Measurements from ENCODE around the gene ANXA11. TPM values are rescaled to one million over a fixed set of nuclear protein-coding genes. Genes with fewer than 3 reads are reported as not detected.
"Not testable (repeated sequence)": the region's sequence is repeated elsewhere in the genome, so short reads cannot be mapped to it uniquely, and the experiment has no call there.

ANXA11 gene
- total RNA-seq, 1 donor from 2014 or later = 178 TPM

- Mint-ChIP-seq H3K4me1 (peaks cover 19% of the 10 kb centered on the region), H3K27ac (no peak overlapping the region), H3K9me3 (peaks cover 5% of the 10 kb centered on the region), H3K27me3 (no peaks in the 10 kb centered on the region), H3K36me3 (ENCODE audit: low read depth) (peaks cover 50% of the 10 kb centered on the region), H3K4me3 (no peak overlapping the region)
- DNase-seq (no peak), ATAC-seq (ENCODE audit: low read depth) (no peak)
- intact Hi-C loops (cut with micrococcal nuclease) = no loop called here
- ChIA-PET POLR2A (no interaction called here), CTCF (interaction anchor here (0.6 kb wide), 1 partner anchor 110 kb away, joined by 3 read pairs; no protein-coding TSS in a partner anchor)
- TF ChIP-seq, protein P1, sequence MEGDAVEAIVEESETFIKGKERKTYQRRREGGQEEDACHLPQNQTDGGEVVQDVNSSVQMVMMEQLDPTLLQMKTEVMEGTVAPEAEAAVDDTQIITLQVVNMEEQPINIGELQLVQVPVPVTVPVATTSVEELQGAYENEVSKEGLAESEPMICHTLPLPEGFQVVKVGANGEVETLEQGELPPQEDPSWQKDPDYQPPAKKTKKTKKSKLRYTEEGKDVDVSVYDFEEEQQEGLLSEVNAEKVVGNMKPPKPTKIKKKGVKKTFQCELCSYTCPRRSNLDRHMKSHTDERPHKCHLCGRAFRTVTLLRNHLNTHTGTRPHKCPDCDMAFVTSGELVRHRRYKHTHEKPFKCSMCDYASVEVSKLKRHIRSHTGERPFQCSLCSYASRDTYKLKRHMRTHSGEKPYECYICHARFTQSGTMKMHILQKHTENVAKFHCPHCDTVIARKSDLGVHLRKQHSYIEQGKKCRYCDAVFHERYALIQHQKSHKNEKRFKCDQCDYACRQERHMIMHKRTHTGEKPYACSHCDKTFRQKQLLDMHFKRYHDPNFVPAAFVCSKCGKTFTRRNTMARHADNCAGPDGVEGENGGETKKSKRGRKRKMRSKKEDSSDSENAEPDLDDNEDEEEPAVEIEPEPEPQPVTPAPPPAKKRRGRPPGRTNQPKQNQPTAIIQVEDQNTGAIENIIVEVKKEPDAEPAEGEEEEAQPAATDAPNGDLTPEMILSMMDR (IDR thresholded peaks at IDR 0.05) = no peak
These were observed 56.2 kb downstream of the ANXA11 start for GRCh38 chr10:80149123-80149522.

DNA sequence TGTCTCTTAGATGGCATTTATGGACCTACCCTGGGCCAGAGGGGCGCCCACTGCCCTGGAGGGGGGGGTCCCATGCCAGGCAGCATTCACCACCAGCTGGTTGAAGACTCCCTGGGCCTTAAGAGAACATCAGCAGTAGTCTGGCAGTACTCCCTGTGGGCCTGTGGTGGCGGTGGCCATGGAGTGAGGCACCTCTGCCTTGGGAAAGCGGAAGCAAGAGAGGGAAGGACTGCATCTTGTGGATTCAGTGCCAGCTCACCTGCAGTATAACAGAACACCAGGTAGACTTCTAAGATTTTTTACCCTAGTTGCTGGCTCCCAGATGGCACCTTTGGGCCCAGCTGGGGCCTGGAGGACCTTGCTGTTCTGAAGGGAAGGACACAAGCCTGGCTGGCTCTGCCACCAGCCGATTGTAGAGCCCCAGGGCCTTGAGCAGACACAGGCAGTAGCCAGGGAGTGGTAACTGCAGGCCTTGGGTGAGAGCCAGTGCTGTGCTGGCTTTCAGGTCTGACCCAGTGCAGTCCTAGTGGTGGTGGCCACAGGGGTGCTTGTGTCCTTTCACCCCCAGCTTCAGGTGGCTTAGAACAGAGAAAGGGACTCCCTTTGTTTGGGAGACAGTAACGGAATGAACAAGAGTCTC lies 57.1 kb downstream of the ANXA11 start:
- no peak overlapping the region for H3K4me3 Mint-ChIP-seq
- ChIA-PET POLR2A (no interaction called here), CTCF (interaction anchor here (1.2 kb wide), 2 partner anchors 78 to 113 kb away, joined by 4 read pairs; no protein-coding TSS in a partner anchor)
- intact Hi-C loops (cut with micrococcal nuclease) = no loop called here
- ATAC-seq (ENCODE audit: low read depth) (no peak), DNase-seq (no peak)
- peaks cover 44% of the 10 kb centered on the region for H3K36me3 Mint-ChIP-seq (ENCODE audit: low read depth)
- no peak overlapping the region for H3K27ac Mint-ChIP-seq
- H3K4me1 Mint-ChIP-seq = peaks cover 25% of the 10 kb centered on the region
- TF ChIP-seq, protein P1 (IDR thresholded peaks at IDR 0.05) = no peak
- no peaks in the 10 kb centered on the region for H3K27me3 Mint-ChIP-seq
- peaks cover 5% of the 10 kb centered on the region for H3K9me3 Mint-ChIP-seq

- no peak overlapping the region for H3K4me3 Mint-ChIP-seq
- H3K36me3 Mint-ChIP-seq (ENCODE audit: low read depth) = peaks cover 33% of the 10 kb centered on the region
- H3K27ac Mint-ChIP-seq = no peak overlapping the region
- TF ChIP-seq, protein P1 (IDR thresholded peaks at IDR 0.05) = no peak
- peaks cover 25% of the 10 kb centered on the region for H3K4me1 Mint-ChIP-seq
- POLR2A ChIA-PET = interaction anchor here (0.5 to 0.7 kb wide), 2 partner anchors 59 to 106 kb away, joined by 3 read pairs; partner anchors contain the start of gene ANXA11
- peaks cover 5% of the 10 kb centered on the region for H3K9me3 Mint-ChIP-seq
- DNase-seq = no peak
- no peak for ATAC-seq (ENCODE audit: low read depth)
- CTCF ChIA-PET = interaction anchor here (1.1 to 1.2 kb wide), 2 partner anchors 41 to 114 kb away, joined by 3 to 4 read pairs; no protein-coding TSS in a partner anchor
- intact Hi-C loops (cut with micrococcal nuclease) = loop anchor here (2.0 kb wide), 1 partner anchor 14 kb away; no protein-coding TSS in a partner anchor
- H3K27me3 Mint-ChIP-seq = peaks cover under 1% of the 10 kb centered on the region
These were observed 58.4 kb downstream of the ANXA11 start for GRCh38 chr10:80146918-80147317.

DNA sequence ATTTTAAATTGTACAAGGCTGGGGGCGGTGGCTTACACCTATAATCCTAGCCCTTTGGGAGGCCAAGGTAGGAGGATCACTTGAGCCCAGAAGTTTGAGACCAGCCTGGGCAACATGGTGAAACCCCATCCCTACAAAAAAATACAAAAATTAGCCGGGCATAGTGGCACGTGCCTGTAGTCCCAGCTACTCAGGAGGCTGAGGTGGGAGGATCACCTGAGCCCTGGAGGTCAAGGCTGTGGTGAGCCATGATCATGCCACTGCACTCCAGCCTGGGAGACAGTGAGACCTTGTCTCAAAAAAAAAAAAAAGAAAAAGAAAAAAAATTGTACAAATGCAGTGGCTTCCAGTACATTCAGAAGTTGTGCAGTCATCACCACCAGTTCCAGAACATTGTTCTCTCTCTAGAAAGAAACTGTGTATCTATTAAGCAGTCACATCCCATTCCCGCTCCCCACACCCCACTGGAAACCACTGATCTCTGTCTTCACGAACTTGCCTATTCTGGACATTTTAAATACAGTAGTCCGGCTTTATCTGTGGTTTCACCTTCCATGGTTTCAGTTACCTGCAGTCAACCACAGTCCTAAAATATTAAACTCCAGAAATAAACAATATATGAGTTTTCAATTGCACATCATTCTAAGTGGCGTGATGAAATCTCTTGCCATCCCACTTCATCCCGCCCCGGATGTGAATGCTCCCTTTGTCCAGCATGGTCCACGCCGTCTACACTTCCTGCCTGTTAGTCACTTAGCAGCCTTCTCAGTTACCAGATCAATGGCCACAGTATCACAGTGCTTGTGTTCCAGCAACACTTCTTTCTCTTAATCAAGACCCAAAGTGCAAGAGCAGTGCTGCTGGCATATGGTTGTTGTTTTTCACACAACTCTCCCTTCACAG lies 59.7 kb downstream of the ANXA11 start:
- not testable (repeated sequence) for H3K4me3 Mint-ChIP-seq; H3K27me3 Mint-ChIP-seq; DNase-seq; H3K9me3 Mint-ChIP-seq; ATAC-seq (ENCODE audit: low read depth)
- POLR2A ChIA-PET = interaction anchor here (0.7 to 1.7 kb wide), 2 partner anchors 60 to 67 kb away, joined by 3 to 4 read pairs; partner anchors contain the start of gene ANXA11
- CTCF ChIA-PET = interaction anchor here (5.7 kb wide), 1 partner anchor 76 kb away, joined by 116 read pairs; no protein-coding TSS in a partner anchor
- intact Hi-C loops (cut with micrococcal nuclease) = loop anchor here (2.0 kb wide), 1 partner anchor 15 kb away; no protein-coding TSS in a partner anchor
- H3K4me1 Mint-ChIP-seq = peaks cover 25% of the 10 kb centered on the region
- H3K27ac Mint-ChIP-seq = peak overlapping the region; percentile 54
- H3K36me3 Mint-ChIP-seq (ENCODE audit: low read depth) = peaks cover 22% of the 10 kb centered on the region

DNA sequence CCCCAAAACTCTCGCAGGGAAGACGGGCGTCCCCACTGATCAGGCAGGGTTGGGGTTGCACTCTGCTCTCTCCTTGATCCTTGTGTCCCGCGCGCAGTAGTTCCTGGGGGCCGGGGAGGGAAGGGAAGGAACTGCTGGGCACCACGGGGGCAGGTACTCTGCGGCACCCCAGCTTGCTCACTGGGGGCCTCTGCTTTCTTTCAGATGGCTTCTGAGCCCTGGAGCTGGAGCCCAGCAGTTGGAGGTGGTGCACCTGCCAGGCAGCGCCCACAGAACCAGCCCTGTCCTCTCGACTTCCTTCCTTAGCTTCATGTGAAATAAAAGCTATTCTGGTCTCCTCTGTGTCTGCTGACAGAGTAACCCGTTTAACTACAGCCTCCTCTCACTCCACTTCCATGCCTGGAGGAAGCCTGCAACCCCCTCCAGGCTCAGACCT lies 60.6 kb downstream of the ANXA11 start:
- H3K36me3 Mint-ChIP-seq (ENCODE audit: low read depth) = peaks cover 14% of the 10 kb centered on the region
- ChIA-PET CTCF (interaction anchor here (0.8 to 5.7 kb wide), 11 partner anchors 11 to 117 kb away, joined by 3 to 116 read pairs (median 8); partner anchors contain the start of gene ANXA11), POLR2A (interaction anchor here (1.1 to 2.0 kb wide), 5 partner anchors 43 to 78 kb away, joined by 3 to 11 read pairs (median 9); partner anchors contain the start of gene ANXA11)
- H3K9me3 Mint-ChIP-seq = peaks cover 5% of the 10 kb centered on the region
- TF ChIP-seq, protein P1 (IDR thresholded peaks at IDR 0.05) = no peak
- DNase-seq (peak; percentile 22), ATAC-seq (ENCODE audit: low read depth) (peak; percentile 22)
- H3K4me1 Mint-ChIP-seq = peaks cover 25% of the 10 kb centered on the region
- H3K4me3 Mint-ChIP-seq = peak overlapping the region; percentile 69
- intact Hi-C loops (cut with micrococcal nuclease) = loop anchor here (1.0 to 5.0 kb wide), 3 partner anchors 61 to 317 kb away; partner anchors contain the start of genes ANXA11 and NUTM2E
- peaks cover 12% of the 10 kb centered on the region for H3K27me3 Mint-ChIP-seq
- H3K27ac Mint-ChIP-seq = peak overlapping the region; percentile 53

Measured in activated B cell treated with CpG ODN at 0.5 μM for 24 hours (primary cell).